GM19328 (cell line): ENCODE results near the gene HLF.

Source experiments
- ATAC-seq: cut with Tn5 transposase; IDR thresholded peaks from one replicate; pipeline ENCODE4 v1.9.1; 2021; ENCODE audit warnings: mild to moderate bottlenecking, moderate library complexity; ENCODE audit not compliant: unreplicated experiment

HLF gene, protein sequence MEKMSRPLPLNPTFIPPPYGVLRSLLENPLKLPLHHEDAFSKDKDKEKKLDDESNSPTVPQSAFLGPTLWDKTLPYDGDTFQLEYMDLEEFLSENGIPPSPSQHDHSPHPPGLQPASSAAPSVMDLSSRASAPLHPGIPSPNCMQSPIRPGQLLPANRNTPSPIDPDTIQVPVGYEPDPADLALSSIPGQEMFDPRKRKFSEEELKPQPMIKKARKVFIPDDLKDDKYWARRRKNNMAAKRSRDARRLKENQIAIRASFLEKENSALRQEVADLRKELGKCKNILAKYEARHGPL

DNA sequence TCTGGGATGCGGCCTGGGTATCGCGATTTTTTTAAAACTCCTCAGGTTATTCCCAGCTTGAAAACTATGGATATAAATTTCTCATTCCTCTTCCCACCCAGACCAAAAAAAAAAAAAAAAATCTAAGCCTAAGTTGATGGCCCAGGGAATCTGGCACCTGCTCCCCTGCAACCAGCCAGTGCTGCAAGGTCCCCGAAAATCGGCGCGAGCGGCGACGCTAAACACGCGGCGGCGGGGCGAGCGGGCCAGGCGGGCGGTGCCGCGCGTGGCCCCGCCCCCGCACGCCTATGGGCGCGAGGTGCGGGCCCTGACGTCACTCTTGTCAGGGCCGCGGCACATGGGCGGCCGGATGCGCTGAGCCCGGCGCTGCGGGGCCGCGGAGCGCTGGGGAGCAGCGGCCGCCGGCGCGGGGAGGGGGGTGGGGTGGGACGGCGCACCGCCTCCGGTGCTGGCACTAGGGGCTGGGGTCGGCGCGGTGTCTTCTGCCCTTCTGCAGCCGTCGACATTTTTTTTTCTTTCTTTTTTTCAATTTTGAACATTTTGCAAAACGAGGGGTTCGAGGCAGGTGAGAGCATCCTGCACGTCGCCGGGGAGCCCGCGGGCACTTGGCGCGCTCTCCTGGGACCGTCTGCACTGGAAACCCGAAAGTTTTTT, at the start of gene HLF:
TSS of gene HLF (plus strand) at position 316 of the 654 bp plus-strand sequence. CDS start 525 bp downstream, outside the sequence.
- peak; percentile 60 for ATAC-seq

- no peak for ATAC-seq
Measured at GRCh38 chr17:55215711-55216110, 49.0 kb upstream of the HLF start.

- ATAC-seq: no peak
Measured at GRCh38 chr17:55216888-55217287, 47.9 kb upstream of the HLF start.

DNA sequence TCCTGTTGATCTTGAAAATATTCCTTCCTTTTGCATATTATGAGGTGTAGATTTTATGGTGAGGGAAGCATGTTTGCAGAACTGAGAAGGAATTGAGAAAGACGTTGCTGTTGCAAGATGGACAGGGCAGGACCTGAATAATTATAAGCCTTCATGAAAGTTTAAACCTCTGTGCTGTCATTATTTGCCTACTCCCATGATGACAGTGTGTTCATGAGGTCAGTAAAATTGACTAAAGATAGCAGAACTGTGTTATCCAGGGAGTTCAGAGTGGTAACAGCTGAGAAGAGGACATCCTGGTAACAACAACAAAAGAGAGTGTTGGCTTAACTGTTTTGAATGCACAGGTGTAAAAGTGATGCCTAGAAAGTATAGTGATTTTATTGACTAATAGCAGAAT, 45.3 kb upstream of the HLF start:
- no peak for ATAC-seq

DNA sequence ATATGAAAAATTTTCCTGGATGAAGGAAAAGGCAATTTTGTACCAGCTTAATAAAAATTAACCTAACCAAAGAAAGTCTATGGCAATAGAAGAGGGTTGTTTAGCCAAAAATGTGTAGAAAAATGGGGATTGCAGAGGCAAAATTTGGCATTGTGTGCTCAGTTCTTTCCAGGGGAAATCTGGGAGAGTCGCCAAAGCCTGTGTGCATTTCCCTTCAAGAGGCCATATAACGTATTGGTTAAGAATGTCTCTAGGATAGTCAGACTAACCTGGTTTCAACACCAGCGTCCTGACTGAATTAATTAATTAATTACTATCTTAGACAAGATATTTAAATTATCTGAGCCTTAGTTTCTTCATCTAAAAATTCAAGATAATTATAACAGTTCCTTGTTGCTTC, 44.8 kb upstream of the HLF start:
- no peak for ATAC-seq

DNA sequence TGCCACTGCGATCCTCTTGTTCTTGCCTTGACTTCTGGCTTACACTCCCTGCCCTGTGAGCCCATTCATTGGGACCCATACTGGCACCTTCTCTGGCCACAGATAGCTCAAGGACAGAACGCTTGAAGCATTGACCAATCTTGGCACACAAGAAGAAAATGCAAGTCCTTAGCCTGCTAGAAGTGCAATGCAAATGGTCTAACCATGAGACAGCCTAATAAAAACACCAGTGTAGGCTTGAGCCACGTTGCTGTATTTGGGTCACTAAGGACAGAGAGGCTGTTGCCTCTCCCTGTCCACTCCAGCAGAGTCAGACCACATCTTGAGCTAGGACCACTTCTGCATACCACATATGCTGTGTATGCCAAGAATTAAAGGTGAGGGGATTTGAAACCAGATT, 41.2 kb upstream of the HLF start:
- no peak for ATAC-seq

DNA sequence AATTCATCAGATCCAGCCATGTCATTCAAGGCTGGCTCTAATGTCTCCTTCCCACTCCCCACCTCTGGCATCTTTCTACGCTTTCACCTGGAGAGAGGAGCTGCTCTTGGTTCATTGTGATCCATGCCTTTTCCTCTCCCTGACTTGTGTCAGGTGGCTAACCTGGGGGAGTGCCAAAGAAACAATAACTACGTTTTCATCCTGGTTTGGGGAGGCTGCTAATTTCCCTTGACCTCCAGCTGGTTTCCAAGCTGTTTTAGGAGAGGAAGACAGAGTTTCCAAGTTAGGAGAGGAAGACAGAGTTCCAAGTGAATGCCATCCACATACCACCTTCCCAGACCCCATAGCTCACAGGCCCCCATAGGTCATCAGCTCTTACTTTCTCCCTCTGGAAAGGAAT, 40.0 kb upstream of the HLF start:
- ATAC-seq: no peak

GRCh38 chr17:55225237-55225636, 39.5 kb upstream of the HLF start:
- ATAC-seq: no peak

GRCh38 chr17:55228683-55229192, 36.0 kb upstream of the HLF start:
- ATAC-seq: no peak

DNA sequence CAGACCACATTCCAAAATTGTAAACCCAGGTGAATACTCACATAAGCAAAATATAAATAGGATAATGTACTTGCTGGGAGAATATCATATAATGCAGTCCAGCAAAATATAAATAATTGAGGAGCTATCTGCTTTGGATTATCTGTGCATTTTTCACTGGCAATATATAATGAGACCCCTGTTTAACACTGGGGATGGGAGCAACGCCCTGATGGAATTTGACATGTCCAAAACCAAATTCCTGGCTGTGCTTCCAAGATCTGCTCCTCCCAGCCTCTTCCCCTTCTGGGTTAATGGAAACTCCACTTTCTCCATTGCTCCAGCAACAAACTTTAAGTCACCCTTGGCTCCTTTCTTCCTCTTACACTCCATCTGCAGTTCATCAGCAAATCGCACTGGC, 35.5 kb upstream of the HLF start:
- ATAC-seq: no peak

GRCh38 chr17:55230716-55231115, 34.0 kb upstream of the HLF start:
- no peak for ATAC-seq

- ATAC-seq: no peak
Measured at GRCh38 chr17:55233840-55234239, 30.9 kb upstream of the HLF start.

- ATAC-seq: no peak
Measured at GRCh38 chr17:55236316-55236715, 28.4 kb upstream of the HLF start.

GRCh38 chr17:55237268-55237667, 27.5 kb upstream of the HLF start:
- no peak for ATAC-seq

GRCh38 chr17:55237841-55238178, 26.9 kb upstream of the HLF start:
- no peak for ATAC-seq

GRCh38 chr17:55238179-55238930, 26.4 kb upstream of the HLF start:
- ATAC-seq: peak; percentile 91

DNA sequence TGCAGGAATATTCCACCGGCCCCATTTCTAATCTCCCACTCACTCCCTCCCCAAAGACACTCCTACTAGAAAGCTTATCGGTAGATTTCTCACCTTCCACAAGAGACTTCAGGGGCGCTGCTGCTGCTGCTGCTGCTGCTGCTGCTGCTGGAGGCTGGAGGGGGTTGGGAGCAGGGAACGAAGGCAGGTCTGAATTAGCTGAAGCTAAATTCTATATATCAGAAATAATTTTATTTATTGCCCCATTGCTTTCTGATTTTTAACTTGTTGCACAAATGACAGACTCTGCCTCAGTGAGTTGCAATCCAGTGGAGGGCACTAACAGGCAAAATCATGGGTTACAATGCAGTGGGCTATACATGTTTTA, 25.8 kb upstream of the HLF start:
- ATAC-seq: peak; percentile 23

GRCh38 chr17:55241097-55241496, 23.7 kb upstream of the HLF start:
- no peak for ATAC-seq

- no peak for ATAC-seq
Measured at GRCh38 chr17:55242476-55242875, 22.3 kb upstream of the HLF start.

DNA sequence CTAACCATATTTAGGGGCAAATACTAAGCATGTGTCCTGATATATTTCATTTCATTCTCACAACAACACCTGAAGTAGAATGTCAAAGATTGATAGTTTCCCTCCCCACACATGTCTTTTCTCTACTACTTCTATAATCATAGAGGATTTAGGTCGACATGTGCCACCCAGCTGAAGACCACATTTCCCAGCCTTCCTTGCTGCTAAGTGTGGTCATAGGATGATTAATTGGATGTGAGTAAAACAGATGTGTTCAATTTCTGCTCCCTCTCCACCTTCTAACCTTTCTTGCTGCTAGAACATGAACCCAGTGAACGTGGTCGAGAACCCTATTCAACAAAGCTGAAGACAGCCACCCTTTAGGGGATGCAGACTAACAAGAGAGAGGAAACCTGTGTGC, 18.8 kb upstream of the HLF start:
- ATAC-seq: no peak

DNA sequence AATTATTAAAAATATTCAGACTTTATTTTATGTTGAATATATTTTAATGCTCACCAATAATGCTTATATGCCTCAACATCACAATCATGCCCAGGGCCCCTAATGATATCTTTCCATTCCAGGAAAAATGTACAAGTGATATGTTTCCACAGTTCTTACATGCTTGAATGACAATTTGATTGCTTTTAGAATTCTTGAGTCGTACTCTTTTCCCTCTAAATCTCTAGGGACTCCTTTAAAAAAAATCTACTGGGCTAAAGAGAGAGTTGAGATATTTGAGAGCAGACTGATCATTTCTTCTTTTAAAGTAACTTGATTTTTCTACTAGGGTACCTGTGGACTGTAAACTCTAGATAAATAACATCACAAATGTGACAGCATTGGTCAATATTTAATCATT, 18.2 kb upstream of the HLF start:
- ATAC-seq: no peak

DNA sequence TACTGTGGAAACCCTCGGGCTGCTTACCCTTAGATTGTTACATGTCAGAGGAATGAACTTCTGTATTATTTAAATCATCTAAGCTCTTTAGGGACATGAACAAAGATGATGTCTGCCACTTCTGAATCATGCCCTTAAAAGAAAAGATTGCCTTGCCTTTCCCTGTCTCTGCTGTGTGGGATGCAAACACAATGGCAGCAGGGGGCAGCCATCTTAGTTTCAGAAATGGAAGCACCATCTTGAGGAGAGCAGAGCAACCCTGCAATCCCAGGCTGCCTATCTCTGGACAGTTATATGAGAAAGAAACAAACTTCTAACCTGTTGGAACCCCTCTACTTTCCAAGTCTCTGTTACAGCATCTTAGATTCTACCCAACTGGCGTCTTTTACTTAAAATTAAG, 16.7 kb upstream of the HLF start:
- ATAC-seq: no peak
